HG02798 (cell line): ENCODE data around the gene HNRNPC.
"Not testable (repeated sequence)": the region's sequence is repeated elsewhere in the genome, so short reads cannot be mapped to it uniquely, and the experiment has no call there.

Source experiments
- ATAC-seq: cut with Tn5 transposase; IDR thresholded peaks from one replicate; pipeline ENCODE4 v1.9.1; 2021; ENCODE audit warnings: mild to moderate bottlenecking; ENCODE audit not compliant: unreplicated experiment, poor library complexity

Gene HNRNPC

DNA sequence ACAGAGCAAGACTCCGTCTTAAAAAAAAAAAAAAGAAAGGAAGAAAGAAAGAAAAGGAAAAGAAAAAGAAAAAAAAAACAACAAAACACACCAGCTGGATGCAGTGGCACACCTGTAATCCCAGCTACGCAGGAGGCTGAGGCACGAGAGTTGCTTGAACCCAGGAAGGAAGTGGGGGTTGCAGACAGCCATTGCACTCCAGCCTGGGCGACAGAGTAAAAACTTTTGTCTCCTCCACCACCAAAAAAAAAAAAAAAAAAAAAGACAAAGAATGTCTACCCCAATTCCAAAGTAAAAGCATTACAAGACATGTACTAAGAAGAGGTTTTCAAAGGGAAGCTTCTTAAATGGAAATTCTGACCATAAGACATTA lies 53.4 kb downstream of the HNRNPC start:
- ATAC-seq = no peak

DNA sequence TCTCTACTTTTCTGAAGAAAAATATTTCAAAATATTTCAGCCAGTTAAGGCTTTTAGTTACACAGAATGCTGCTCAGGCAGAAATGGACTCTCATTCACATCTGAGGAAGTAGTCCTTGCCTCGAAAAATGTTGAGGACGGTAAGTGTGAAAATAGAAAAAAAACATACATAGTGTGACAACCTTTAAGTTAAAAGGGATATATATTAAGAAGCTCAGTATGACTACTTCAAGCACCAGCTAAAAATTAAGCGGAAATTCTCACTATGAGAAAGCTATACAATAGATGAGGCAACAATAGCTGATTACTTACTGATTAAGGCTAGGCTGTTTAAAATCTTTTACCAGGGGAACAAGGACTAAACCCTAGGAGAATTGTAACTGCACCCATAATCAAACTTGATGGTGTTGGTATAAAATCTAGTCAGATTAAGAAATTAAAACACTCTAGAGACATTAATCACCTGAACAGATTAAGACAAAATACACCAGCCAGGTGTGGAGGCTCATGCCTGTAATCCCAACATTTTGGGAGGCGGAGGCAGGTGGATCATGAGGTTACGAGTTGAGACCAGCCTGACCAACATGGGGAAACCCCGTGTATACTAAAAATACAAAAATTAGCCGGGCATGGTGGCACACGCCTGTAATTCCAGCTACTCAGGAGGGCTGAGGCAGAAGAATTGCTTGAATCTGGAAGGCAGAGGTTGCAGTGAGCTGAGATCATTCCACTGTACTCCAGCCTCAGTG lies 53.9 kb downstream of the HNRNPC start:
- no peak for ATAC-seq

- no peak for ATAC-seq
Observed at GRCh38 chr14:21213652-21214051, 55.6 kb downstream of the HNRNPC start.

DNA sequence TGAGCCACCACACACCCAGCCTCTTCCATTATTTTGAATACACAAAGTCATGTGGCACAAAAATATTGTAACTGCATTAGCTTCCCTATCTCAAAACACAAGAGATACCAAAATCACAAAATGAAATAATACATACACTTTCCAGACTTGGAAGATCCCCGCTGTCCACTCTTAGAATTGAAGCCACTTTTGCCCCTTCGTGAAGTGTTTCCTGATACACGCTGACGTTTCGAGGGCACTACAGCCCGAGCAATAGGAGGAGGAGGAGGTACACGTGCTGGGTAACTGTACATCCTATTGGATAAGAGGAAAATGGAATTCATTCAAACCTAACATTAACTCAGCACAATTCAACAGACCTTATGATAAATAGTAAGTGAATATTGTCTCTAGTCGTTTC lies 56.4 kb downstream of the HNRNPC start:
- ATAC-seq = not testable (repeated sequence)

DNA sequence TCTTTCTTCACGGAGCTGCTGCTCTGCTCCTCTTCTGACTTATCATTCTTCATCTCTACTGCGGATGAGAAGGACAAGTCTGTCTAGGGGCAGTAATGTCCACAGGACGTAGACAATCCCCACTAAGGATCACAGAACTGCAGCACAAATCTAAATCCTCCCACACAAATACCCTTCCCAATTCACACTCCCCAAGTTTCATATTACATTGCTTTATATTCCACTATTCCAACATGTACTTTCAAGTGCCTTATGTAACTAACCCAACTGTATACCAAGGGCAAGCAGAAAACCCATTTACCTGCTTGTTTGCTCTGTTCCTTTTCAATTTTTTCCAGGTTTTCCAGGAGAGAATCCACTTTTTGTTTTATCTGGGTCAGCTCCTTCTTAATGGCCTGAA lies 57.7 kb downstream of the HNRNPC start:
- ATAC-seq = no peak

- no peak for ATAC-seq
Observed at GRCh38 chr14:21210023-21210422, 59.2 kb downstream of the HNRNPC start.

GRCh38 chr14:21209185-21209584 lies 60.1 kb downstream of the HNRNPC start:
- ATAC-seq = no peak

DNA sequence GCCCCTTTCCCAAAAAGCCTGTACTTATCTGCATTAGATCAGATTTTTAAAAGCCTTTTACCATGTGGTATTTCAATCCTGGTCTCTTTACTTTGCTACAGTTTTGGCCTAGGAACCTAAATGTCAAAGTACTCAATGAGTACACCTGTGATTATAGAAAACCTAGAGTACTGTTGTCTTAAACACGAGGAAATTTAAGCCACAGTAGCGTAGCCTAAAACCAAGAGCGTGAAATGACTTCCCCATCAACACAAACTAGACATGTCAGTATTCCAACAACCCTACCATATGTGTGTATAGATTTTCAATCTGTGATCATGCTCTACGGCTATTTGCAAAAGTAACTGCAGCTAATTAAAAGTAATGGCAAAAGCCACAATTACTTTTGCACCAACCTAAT lies 60.7 kb downstream of the HNRNPC start:
- ATAC-seq = no peak

DNA sequence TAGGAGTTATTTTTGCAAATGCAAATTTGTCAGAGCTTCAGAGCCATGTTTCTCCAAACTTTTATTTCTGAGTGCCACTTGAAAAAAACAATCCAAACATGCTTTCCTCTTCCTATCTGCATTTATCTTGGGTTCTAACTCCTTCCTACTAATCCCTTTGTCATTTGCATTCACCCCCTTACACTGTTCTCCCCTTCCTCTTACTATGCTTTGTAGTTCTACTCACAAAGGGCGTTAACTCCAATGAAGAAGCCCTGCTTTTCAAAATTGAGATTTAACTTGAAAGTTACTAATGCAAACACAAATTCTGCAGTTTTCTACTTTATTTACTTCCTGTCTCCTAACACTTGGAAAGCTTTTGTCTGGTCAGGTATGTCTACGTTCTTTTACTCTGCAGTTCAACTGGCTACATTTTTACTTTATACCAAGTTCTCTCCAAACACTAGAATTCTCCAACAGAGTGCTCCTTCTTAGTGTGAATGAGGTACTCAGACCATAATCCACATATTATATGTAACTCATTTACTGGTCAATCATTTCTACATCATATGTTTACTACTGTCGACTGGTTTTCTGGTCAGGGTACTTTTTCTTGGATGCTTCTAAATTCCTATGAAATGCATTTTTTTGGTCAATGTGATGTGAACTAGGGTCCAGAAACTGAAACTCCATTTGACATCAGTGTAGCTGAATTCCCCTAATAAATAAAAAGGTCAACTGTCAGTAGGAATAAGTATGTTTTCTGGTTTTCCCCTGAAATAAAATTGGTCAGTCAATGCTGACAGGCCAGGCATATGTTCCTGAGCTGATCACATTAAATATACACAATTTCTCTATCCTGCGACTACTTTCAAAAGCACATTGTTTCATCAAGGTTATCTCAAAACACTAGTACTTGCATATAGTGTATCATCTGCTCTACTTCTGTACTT lies 62.2 kb downstream of the HNRNPC start:
- ATAC-seq = no peak

- no peak for ATAC-seq
Observed at GRCh38 chr14:21205678-21206581, 63.3 kb downstream of the HNRNPC start.

- ATAC-seq = no peak
Observed at GRCh38 chr14:21205026-21205677, 64.1 kb downstream of the HNRNPC start.

- no peak for ATAC-seq
Observed at GRCh38 chr14:21204167-21205025, 64.8 kb downstream of the HNRNPC start.

GRCh38 chr14:21203470-21204166 lies 65.6 kb downstream of the HNRNPC start:
- no peak for ATAC-seq

DNA sequence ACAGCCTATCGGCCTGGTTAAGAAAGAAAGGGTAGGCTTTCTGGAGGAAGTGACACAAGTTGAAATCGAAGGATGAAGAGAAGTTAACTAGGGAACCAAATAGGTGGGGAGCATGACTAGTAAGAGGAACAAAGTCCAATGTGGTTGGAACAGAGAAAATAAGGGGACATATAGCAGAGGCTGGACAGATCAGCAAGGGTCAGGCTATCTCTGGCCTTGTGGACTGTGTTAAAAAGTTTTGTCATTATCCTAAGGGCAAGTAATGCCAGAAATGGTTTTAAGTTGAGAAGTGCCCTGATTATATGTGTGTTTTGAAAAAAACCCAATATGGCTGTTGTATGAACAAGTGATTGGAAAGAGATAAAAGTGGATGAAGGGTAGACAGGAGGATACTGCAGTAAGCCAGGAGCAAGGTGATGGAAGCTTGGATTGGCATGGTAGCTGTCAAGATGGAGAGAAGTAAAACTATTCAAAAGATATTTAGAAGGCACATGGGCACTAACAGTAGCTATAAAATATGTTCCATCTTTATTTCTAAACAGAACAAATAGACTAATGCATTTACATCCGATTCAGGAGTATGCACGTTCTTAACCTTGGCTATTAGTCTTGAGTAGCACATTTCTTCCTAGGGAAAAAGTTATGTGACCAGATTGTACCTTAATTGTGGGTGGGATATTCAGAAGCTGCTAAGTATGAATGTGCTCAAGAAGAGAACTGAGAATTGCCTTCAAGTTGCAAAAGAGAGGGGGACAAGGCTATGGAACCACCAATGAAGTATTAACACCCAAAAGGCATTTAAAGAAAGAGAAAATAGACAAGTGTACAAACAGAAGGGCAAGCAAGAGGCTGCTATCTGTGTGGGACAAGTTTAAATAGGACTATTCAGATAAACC lies 66.5 kb downstream of the HNRNPC start:
- ATAC-seq = no peak

- no peak for ATAC-seq
Observed at GRCh38 chr14:21201732-21202462, 67.3 kb downstream of the HNRNPC start.

- ATAC-seq = no peak
Observed at GRCh38 chr14:21200752-21201461, 68.3 kb downstream of the HNRNPC start.
